Osteoblast (primary cell): ENCODE data around the gene NUMB. TPM values are rescaled to one million over a fixed set of nuclear protein-coding genes. Genes with fewer than 3 reads are reported as not detected.
"Not testable (repeated sequence)": the region's sequence is repeated elsewhere in the genome, so short reads cannot be mapped to it uniquely, and the experiment has no call there.

Source experiments
- DNase-seq: peaks from one replicate; pipeline ENCODE4 v3.0.0; 2011; ENCODE audit warnings: low spot score, mixed read lengths; ENCODE audit not compliant: insufficient read length; ENCODE audit errors: missing footprints
- H2AFZ ChIP-seq: 2 replicates; pipeline ENCODE4 v1.6.0; 2011; ENCODE audit warnings: mild to moderate bottlenecking, low read length
- H3K27ac ChIP-seq: 2 replicates; pipeline ENCODE4 v1.5.1; 2011; ENCODE audit warnings: mild to moderate bottlenecking, low read depth, low read length, moderate library complexity
- H3K27me3 ChIP-seq: 2 replicates; pipeline ENCODE4 v1.6.0; 2012; ENCODE audit warnings: mild to moderate bottlenecking, control low read depth, inconsistent platforms, low read length, moderate library complexity; ENCODE audit not compliant: insufficient read depth
- H3K36me3 ChIP-seq: 2 replicates; pipeline ENCODE4 v1.5.1; 2011; ENCODE audit warnings: mild to moderate bottlenecking, low read length, control low read depth, moderate library complexity; ENCODE audit not compliant: insufficient read depth
- H3K4me1 ChIP-seq: 2 replicates; pipeline ENCODE4 v1.5.1; 2011; ENCODE audit warnings: mild to moderate bottlenecking, low read length, control low read depth, moderate library complexity; ENCODE audit not compliant: insufficient read depth
- H3K4me2 ChIP-seq: 2 replicates; pipeline ENCODE4 v1.6.0; 2011; ENCODE audit warnings: mild to moderate bottlenecking, low read length; ENCODE audit not compliant: insufficient read depth
- H3K4me3 ChIP-seq: fragments of 200-600 bp; sonication (generic); 3 replicates; pipeline ENCODE4 v1.5.1; 2012; ENCODE audit warnings: mild to moderate bottlenecking, low read length, inconsistent platforms; ENCODE audit not compliant: insufficient read depth
- H3K79me2 ChIP-seq: 2 replicates; pipeline ENCODE4 v1.6.0; 2012; ENCODE audit warnings: mild to moderate bottlenecking, low read length, control low read depth, inconsistent platforms; ENCODE audit not compliant: insufficient read depth
- H3K9me3 ChIP-seq: 2 replicates; pipeline ENCODE4 v1.5.1; 2011; ENCODE audit warnings: low read depth, low read length, control low read depth
- H4K20me1 ChIP-seq: 2 replicates; pipeline ENCODE4 v1.6.0; 2012; ENCODE audit warnings: mild to moderate bottlenecking, low read length, control low read depth; ENCODE audit not compliant: insufficient read depth
- CTCF ChIP-seq: IDR thresholded peaks from 2 replicates; pipeline ENCODE4 v1.5.1; 2011; ENCODE audit warnings: mild to moderate bottlenecking, low read depth, low read length, moderate library complexity; ENCODE audit errors: extremely low read depth
- total RNA-seq: library from RNA; depleted of rRNA; stranded (reverse); fragments of >200 nt; gene quantifications from 2 replicates; pipeline ENCODE4 v1.2.3, GENCODE V29; 2012

Gene NUMB
- total RNA-seq, 1 donor = 52.5 TPM

- no peaks in the 10 kb centered on the region for H3K27me3 ChIP-seq
- H4K20me1 ChIP-seq = peaks cover 2% of the 10 kb centered on the region
- H3K36me3 ChIP-seq = no peaks in the 10 kb centered on the region
- peaks cover 50% of the 10 kb centered on the region for H3K79me2 ChIP-seq
- no peak for DNase-seq
- no peak overlapping the region for H2AFZ ChIP-seq
- H3K4me3 ChIP-seq = no peak overlapping the region
- no peaks in the 10 kb centered on the region for H3K9me3 ChIP-seq
- H3K4me1 ChIP-seq = peaks cover 13% of the 10 kb centered on the region
- peak overlapping the region; percentile 44 for H3K27ac ChIP-seq
- H3K4me2 ChIP-seq = peak overlapping the region; percentile 45
- no peak for TF ChIP-seq CTCF
Observed at GRCh38 chr14:73311708-73312030, 146.7 kb downstream of the NUMB start.

- Histone ChIP-seq H3K4me1 (peaks cover 13% of the 10 kb centered on the region), H3K79me2 (peaks cover 60% of the 10 kb centered on the region)
- H4K20me1 ChIP-seq, H3K4me2 ChIP-seq, H2AFZ ChIP-seq, DNase-seq, H3K27me3 ChIP-seq, H3K27ac ChIP-seq, H3K4me3 ChIP-seq, H3K9me3 ChIP-seq, H3K36me3 ChIP-seq: not testable (repeated sequence)
Observed at GRCh38 chr14:73309207-73309606, 149.1 kb downstream of the NUMB start.

- H3K79me2 ChIP-seq = peaks cover 65% of the 10 kb centered on the region
- H4K20me1 ChIP-seq = peaks cover 7% of the 10 kb centered on the region
Observed at GRCh38 chr14:73307261-73307660, 151.1 kb downstream of the NUMB start.

GRCh38 chr14:73305499-73305898, 152.8 kb downstream of the NUMB start:
- Histone ChIP-seq H3K27me3 (no peaks in the 10 kb centered on the region), H3K4me1 (no peaks in the 10 kb centered on the region), H3K79me2 (peaks cover 67% of the 10 kb centered on the region), H3K4me2 (no peak overlapping the region), H2AFZ (no peak overlapping the region), H3K27ac (no peak overlapping the region), H3K36me3 (peaks cover 4% of the 10 kb centered on the region), H4K20me1 (peaks cover 7% of the 10 kb centered on the region), H3K4me3 (no peak overlapping the region), H3K9me3 (no peaks in the 10 kb centered on the region)
- peak; percentile 14 for DNase-seq
- TF ChIP-seq CTCF = no peak

More at GRCh38 chr14:73307261-73307660, 151.1 kb downstream of the NUMB start:
- H3K4me3 ChIP-seq = no peak overlapping the region
- H3K36me3 ChIP-seq = no peaks in the 10 kb centered on the region
- H3K27me3 ChIP-seq = no peaks in the 10 kb centered on the region
- DNase-seq = peak; percentile 50
- H3K4me1 ChIP-seq = peaks cover 13% of the 10 kb centered on the region
- TF ChIP-seq CTCF = no peak
- no peaks in the 10 kb centered on the region for H3K9me3 ChIP-seq
- no peak overlapping the region for H2AFZ ChIP-seq
- H3K27ac ChIP-seq = no peak overlapping the region
- no peak overlapping the region for H3K4me2 ChIP-seq
